T-cell (primary cell): Measurements from ENCODE around the gene NINJ1. TPM values are rescaled to one million over a fixed set of nuclear protein-coding genes. Genes with fewer than 3 reads are reported as not detected.

Experiments used
- ATAC-seq, 4 experiments: fragments of 200-7000 bp in 3 of 4; fragments of 150-1000 bp in 1 of 4; cut with Tn5 transposase; replicated peaks in 1 of 4; 1 replicate in 3 of 4; 2 replicates in 1 of 4; pipeline ENCODE4 v1.10.0; 2021; ENCODE audit warnings: moderate library complexity in 3 of 4, mild to moderate bottlenecking in 2 of 4, moderate number of reproducible peaks in 1 of 4
- CTCF ChIA-PET, 2 donors: fragments of 300-600 bp; sonication (Branson Sonifier 250); formaldehyde crosslinking; loops; one replicate each; lab custom pipeline; 2022; ENCODE audit warnings: antibody characterized with exemption in 2 of 2; lab: Charles Lee
- POLR2A ChIA-PET, 2 donors: fragments of 300-600 bp; sonication (Branson Sonifier 250); formaldehyde crosslinking; loops; one replicate each; lab custom pipeline; 2022; ENCODE audit warnings: antibody characterized with exemption in 2 of 2; lab: Charles Lee
- DNase-seq, 35 experiments: peaks; one replicate each; pipeline versions ENCODE4 v3.0.0 to v3.0.0-alpha.2; 2013 to 2023
- H3K27ac ChIP-seq: one replicate; pipeline ENCODE4 v1.5.1; 2013; ENCODE audit warnings: low read length
- H3K27me3 ChIP-seq, 2 experiments: replicated peaks in 1 of 2; 1 replicate in 1 of 2; 2 replicates in 1 of 2; pipeline versions ENCODE4 v1.6.1 to v1.7.0; 2013; ENCODE audit warnings: low read length in 1 of 2, mixed read lengths in 1 of 2; ENCODE audit not compliant: control insufficient read depth in 2 of 2, insufficient read depth in 2 of 2; ENCODE audit errors: extremely low read depth in 1 of 2
- H3K36me3 ChIP-seq, 2 donors: 1 replicate in 1 of 2; 2 replicates in 1 of 2; pipeline versions ENCODE4 v1.6.1 to v1.7.0; 2013; ENCODE audit warnings: low read length in 1 of 2; ENCODE audit not compliant: control insufficient read depth in 2 of 2, insufficient read depth in 1 of 2; ENCODE audit errors: extremely low read depth in 1 of 2
- H3K4me1 ChIP-seq, 2 experiments: 1 replicate in 1 of 2; 2 replicates in 1 of 2; pipeline versions ENCODE4 v1.6.1 to v1.7.0; 2013; ENCODE audit warnings: low read length in 2 of 2, mixed read lengths in 1 of 2; ENCODE audit not compliant: insufficient read depth in 2 of 2, control insufficient read depth in 1 of 2; ENCODE audit errors: extremely low read depth in 1 of 2
- H3K4me3 ChIP-seq, 2 donors: 1 replicate in 1 of 2; 2 replicates in 1 of 2; pipeline versions ENCODE4 v1.5.1 to v1.7.0; 2013; ENCODE audit warnings: mild to moderate bottlenecking in 2 of 2, low read length in 1 of 2, moderate library complexity in 1 of 2; ENCODE audit not compliant: control insufficient read depth in 1 of 2; ENCODE audit errors: extremely low read depth in 1 of 2
- H3K9me3 ChIP-seq: 2 replicates; pipeline ENCODE4 v1.7.0; 2013
- H3K27ac Mint-ChIP-seq, 2 donors: one replicate each; pipeline ENCODE4 v1.8.0; 2020 to 2021; ENCODE audit warnings: mild to moderate bottlenecking in 2 of 2, mixed read lengths in 2 of 2
- H3K27me3 Mint-ChIP-seq, 2 donors: one replicate each; pipeline ENCODE4 v1.8.0; 2021 to 2022; ENCODE audit warnings: mixed read lengths in 2 of 2
- H3K36me3 Mint-ChIP-seq: one replicate; pipeline ENCODE4 v1.8.0; 2021; ENCODE audit warnings: mixed read lengths
- H3K4me1 Mint-ChIP-seq, 3 donors: one replicate each; pipeline ENCODE4 v1.8.0; 2020 to 2022; ENCODE audit warnings: mixed read lengths in 3 of 3, mild to moderate bottlenecking in 1 of 3
- H3K4me3 Mint-ChIP-seq, 3 donors: one replicate each; pipeline ENCODE4 v1.8.0; 2020 to 2022; ENCODE audit warnings: mild to moderate bottlenecking in 3 of 3, mixed read lengths in 3 of 3, moderate library complexity in 3 of 3
- H3K9me3 Mint-ChIP-seq, 3 donors: one replicate each; pipeline ENCODE4 v1.8.0; 2020 to 2022; ENCODE audit warnings: mixed read lengths in 3 of 3
- WGBS: methylation state at CpG from one replicate; pipeline ENCODE4 v1.1.5; 2013; ENCODE audit warnings: missing lambda C conversion rate; ENCODE audit not compliant: insufficient coverage; 5-methylcytosine and 5-hydroxymethylcytosine counted together
- total RNA-seq, 35 experiments: library from RNA in 6 of 35; stranded (reverse) in 6 of 35; fragments of 120-200 nt in 1 of 35; gene quantifications; one replicate each; pipeline versions ENCODE4 v1.2.1 to v1.2.4 and lab custom pipeline; 2013 to 2026

The NINJ1 gene
- total RNA-seq, 5 donors from 2014 or later (not counting 1 experiment from before 2014, with no cell fraction given), result 29.2 to 110 (median 32.0) TPM

GRCh38 chr9:93077367-93077766 lies 56.7 kb downstream of the NINJ1 start:
- ChIA-PET POLR2A (no interaction called here), CTCF (no interaction called here)
- WGBS, result 100% methylated on average over 1 of the region's 1 CpG
- no peak overlapping the region for H3K27ac ChIP-seq
- peak overlapping the region; percentile 59 to 72 for H3K27ac Mint-ChIP-seq
- H3K9me3 ChIP-seq, result no peaks in the 10 kb centered on the region
- H3K36me3 ChIP-seq, result peaks cover 31 to 55% of the 10 kb centered on the region in 2 donors
- H3K27me3 ChIP-seq, result no peaks in the 10 kb centered on the region
- ATAC-seq, result no peak
- H3K27me3 Mint-ChIP-seq, result no peaks in the 10 kb centered on the region
- peak overlapping the region in 1 of 3 donors; percentile 18 for H3K4me3 Mint-ChIP-seq
- peaks cover 34 to 63% (median 61%) of the 10 kb centered on the region in 3 donors for H3K4me1 Mint-ChIP-seq
- H3K36me3 Mint-ChIP-seq, result peaks cover 40% of the 10 kb centered on the region
- H3K9me3 Mint-ChIP-seq, result no peaks in the 10 kb centered on the region
- H3K4me1 ChIP-seq, result peaks cover 0 to 36% of the 10 kb centered on the region in 2 experiments
- no peak overlapping the region for H3K4me3 ChIP-seq
- no peak for DNase-seq

- CTCF ChIA-PET, result no interaction called here
- Mint-ChIP-seq H3K36me3 (peaks cover 37% of the 10 kb centered on the region), H3K4me3 (no peak overlapping the region), H3K4me1 (peaks cover 34 to 65% (median 61%) of the 10 kb centered on the region in 3 donors), H3K27me3 (no peaks in the 10 kb centered on the region), H3K27ac (peak overlapping the region; percentile 59 to 72), H3K9me3 (no peaks in the 10 kb centered on the region)
- POLR2A ChIA-PET, result interaction anchor here in 1 of 2 donors (0.6 kb wide), 1 partner anchor 20 kb away, joined by 3 read pairs; no protein-coding TSS in a partner anchor
- H3K4me3 ChIP-seq, result no peak overlapping the region
- no peak for DNase-seq
- WGBS, result 92% methylated on average over 2 of the region's 2 CpGs
- H3K27me3 ChIP-seq, result no peaks in the 10 kb centered on the region
- peaks cover 0 to 41% of the 10 kb centered on the region in 2 experiments for H3K4me1 ChIP-seq
- no peak for ATAC-seq
- no peak overlapping the region for H3K27ac ChIP-seq
- peaks cover 31 to 57% of the 10 kb centered on the region in 2 donors for H3K36me3 ChIP-seq
- H3K9me3 ChIP-seq, result no peaks in the 10 kb centered on the region
Measured at GRCh38 chr9:93076792-93077128, 57.3 kb downstream of the NINJ1 start.

- H3K4me1 Mint-ChIP-seq, result peaks cover 35 to 65% (median 60%) of the 10 kb centered on the region in 3 donors
- 100% methylated on average over 5 of the region's 12 CpGs for WGBS
- no peaks in the 10 kb centered on the region for H3K9me3 Mint-ChIP-seq
- H3K27me3 Mint-ChIP-seq, result no peaks in the 10 kb centered on the region
- Histone ChIP-seq H3K27me3 (no peaks in the 10 kb centered on the region), H3K27ac (no peak overlapping the region), H3K4me1 (peaks cover 0 to 40% of the 10 kb centered on the region in 2 experiments), H3K9me3 (no peaks in the 10 kb centered on the region), H3K4me3 (no peak overlapping the region), H3K36me3 (peaks cover 29 to 57% of the 10 kb centered on the region in 2 donors)
- H3K27ac Mint-ChIP-seq, result peak overlapping the region; percentile 44 to 72
- ChIA-PET POLR2A (interaction anchor here in 1 of 2 donors (0.6 kb wide), 1 partner anchor 21 kb away, joined by 3 read pairs; no protein-coding TSS in a partner anchor), CTCF (interaction anchor here in 1 of 2 donors (0.6 kb wide), 1 partner anchor 776 kb away, joined by 5 read pairs; no protein-coding TSS in a partner anchor)
- no peak for ATAC-seq
- H3K4me3 Mint-ChIP-seq, result no peak overlapping the region
- H3K36me3 Mint-ChIP-seq, result peaks cover 37% of the 10 kb centered on the region
- no peak for DNase-seq
Measured at GRCh38 chr9:93076101-93076791, 57.8 kb downstream of the NINJ1 start.

GRCh38 chr9:93072383-93072795 lies 61.7 kb downstream of the NINJ1 start:
- Histone ChIP-seq H3K4me1 (peaks cover 0 to 47% of the 10 kb centered on the region in 2 experiments), H3K27ac (no peak overlapping the region), H3K27me3 (no peaks in the 10 kb centered on the region), H3K9me3 (no peaks in the 10 kb centered on the region), H3K4me3 (no peak overlapping the region), H3K36me3 (peaks cover 2 to 45% of the 10 kb centered on the region in 2 donors)
- Mint-ChIP-seq H3K4me3 (peak overlapping the region in 2 of 3 donors; percentile 46 to 83), H3K9me3 (no peaks in the 10 kb centered on the region), H3K36me3 (peaks cover 37% of the 10 kb centered on the region), H3K27ac (peak overlapping the region; percentile 66 to 93), H3K27me3 (no peaks in the 10 kb centered on the region), H3K4me1 (peaks cover 65 to 88% (median 80%) of the 10 kb centered on the region in 3 donors)
- 60% methylated on average over 5 of the region's 5 CpGs for WGBS
- ATAC-seq (peak in 2 of 4 experiments; percentile 43 to 89), DNase-seq (peak in 6 of 35 experiments; percentile 44 to 69 (median 58))
- ChIA-PET CTCF (no interaction called here), POLR2A (interaction anchor here in 1 of 2 donors (0.6 kb wide), 1 partner anchor 27 kb away, joined by 7 read pairs; no protein-coding TSS in a partner anchor)

Other genes with a start within 250 kb of the NINJ1 start
- gene FGD3, start 186.7 kb downstream of the NINJ1 start, total RNA-seq, result 100 to 1,000 TPM; 188 to 349 (median 293) TPM
- 10 to 100 TPM; 39.6 to 79.2 (median 71.2) TPM for gene SUSD3, start 75.5 kb downstream of the NINJ1 start, total RNA-seq
- 10 to 100 TPM; 39.7 to 98.5 (median 72.8) TPM for gene CARD19, start 38.0 kb downstream of the NINJ1 start, total RNA-seq
- gene WNK2, start 49.9 kb upstream of the NINJ1 start, total RNA-seq, result under 1 TPM; 0.12 to 0.95 (median 0.48) TPM